NCI-H2196 treated with DMSO at 0.1 percent for 48 hours (cell line): ENCODE measurements around the gene NKX6-2.

Source experiments
- DNase-seq: peaks from one replicate; lab custom pipeline; 2025; ENCODE audit not compliant: unreplicated experiment; lab: John Stamatoyannopoulos, UW

NKX6-2 gene

GRCh38 chr10:132742837-132743194 is 43.1 kb downstream of the NKX6-2 start:
- no peak for DNase-seq

- no peak for DNase-seq
These were observed 43.6 kb downstream of the NKX6-2 start for GRCh38 chr10:132742167-132742836.

GRCh38 chr10:132740588-132740987 is 45.4 kb downstream of the NKX6-2 start:
- no peak for DNase-seq

GRCh38 chr10:132739225-132739613 is 46.7 kb downstream of the NKX6-2 start:
- DNase-seq, result no peak

- no peak for DNase-seq
These were observed 47.3 kb downstream of the NKX6-2 start for GRCh38 chr10:132738454-132739224.

- no peak for DNase-seq
These were observed 48.4 kb downstream of the NKX6-2 start for GRCh38 chr10:132737390-132738048.

- DNase-seq, result no peak
These were observed 50.0 kb downstream of the NKX6-2 start for GRCh38 chr10:132735923-132736391.

GRCh38 chr10:132735341-132735775 is 50.6 kb downstream of the NKX6-2 start:
- DNase-seq, result no peak

GRCh38 chr10:132733926-132734325 is 52.0 kb downstream of the NKX6-2 start:
- DNase-seq, result no peak
